ENCODE data around the gene GAS7. TPM values are rescaled to one million over a fixed set of nuclear protein-coding genes. Genes with fewer than 3 reads are reported as not detected.

Gene GAS7
- total and polyA plus RNA-seq, 7 donors: 6.5 to 67.6 (median 35.1) TPM

- Histone ChIP-seq H3K27ac (peak overlapping the region in 2 of 4 donors; percentile 4 to 18), H3K36me3 (no peaks in the 10 kb centered on the region)
- DNase-seq: peak; percentile 84
These were observed 226.4 kb downstream of the GAS7 start for GRCh38 chr17:9971991-9972390.

GRCh38 chr17:9969301-9969935, 229.0 kb downstream of the GAS7 start:
- no peak for DNase-seq
- Histone ChIP-seq H3K4me1 (peaks cover 0 to 11% (median 9%) of the 10 kb centered on the region in 4 donors), H3K9me3 (no peaks in the 10 kb centered on the region), H3K27me3 (no peaks in the 10 kb centered on the region), H3K4me3 (no peak overlapping the region), H3K27ac (no peak overlapping the region), H3K36me3 (no peaks in the 10 kb centered on the region)
- intact Hi-C loops (cut with DNase I): loop anchor here (10.0 kb wide), 1 partner anchor 645 kb away; no protein-coding TSS in a partner anchor
- no peak for TF ChIP-seq POLR2A (IDR thresholded peaks at IDR 0.05)
- TF ChIP-seq POLR2AphosphoS5 (IDR thresholded peaks at IDR 0.05): no peak
- TF ChIP-seq EP300 (IDR thresholded peaks at IDR 0.05): no peak
- no peak for TF ChIP-seq CTCF (IDR thresholded peaks at IDR 0.05)
- 87 to 89% methylated on average over 13 of the region's 13 CpGs for WGBS, 2 donors

More at GRCh38 chr17:9971991-9972390, 226.4 kb downstream of the GAS7 start:
- H3K9me3 ChIP-seq: no peaks in the 10 kb centered on the region
- TF ChIP-seq POLR2AphosphoS5 (IDR thresholded peaks at IDR 0.05): no peak
- TF ChIP-seq EP300 (IDR thresholded peaks at IDR 0.05): no peak
- no peak for TF ChIP-seq POLR2A (IDR thresholded peaks at IDR 0.05)
- TF ChIP-seq CTCF (IDR thresholded peaks at IDR 0.05): no peak
- H3K27me3 ChIP-seq: no peaks in the 10 kb centered on the region
- H3K4me1 ChIP-seq: peaks cover 0 to 19% (median 13%) of the 10 kb centered on the region in 4 donors
- intact Hi-C loops (cut with DNase I): no loop called here
- H3K4me3 ChIP-seq: no peak overlapping the region
- WGBS, 2 donors: 15 to 49% methylated on average over 4 of the region's 4 CpGs

- WGBS, 2 donors: 71 to 86% methylated on average over 5 of the region's 5 CpGs
- no peaks in the 10 kb centered on the region for H3K27me3 ChIP-seq
- H3K27ac ChIP-seq: no peak overlapping the region
- peaks cover 0 to 11% (median 7%) of the 10 kb centered on the region in 4 donors for H3K4me1 ChIP-seq
- H3K36me3 ChIP-seq: no peaks in the 10 kb centered on the region
- no peak for DNase-seq
- no peak overlapping the region for H3K4me3 ChIP-seq
- H3K9me3 ChIP-seq: no peaks in the 10 kb centered on the region
- intact Hi-C loops (cut with DNase I): loop anchor here (10.0 kb wide), 1 partner anchor 646 kb away; no protein-coding TSS in a partner anchor
- TF ChIP-seq CTCF (IDR thresholded peaks at IDR 0.05) (no peak), POLR2A (IDR thresholded peaks at IDR 0.05) (no peak), POLR2AphosphoS5 (IDR thresholded peaks at IDR 0.05) (no peak), EP300 (IDR thresholded peaks at IDR 0.05) (no peak)
These were observed 229.5 kb downstream of the GAS7 start for GRCh38 chr17:9968881-9969280.

GRCh38 chr17:9968008-9968407, 230.4 kb downstream of the GAS7 start:
- Histone ChIP-seq H3K27me3 (no peaks in the 10 kb centered on the region), H3K9me3 (no peaks in the 10 kb centered on the region), H3K4me3 (no peak overlapping the region), H3K36me3 (no peaks in the 10 kb centered on the region), H3K27ac (no peak overlapping the region), H3K4me1 (peaks cover 0 to 11% (median 6%) of the 10 kb centered on the region in 4 donors)
- no peak for TF ChIP-seq POLR2AphosphoS5 (IDR thresholded peaks at IDR 0.05)
- TF ChIP-seq POLR2A (IDR thresholded peaks at IDR 0.05): no peak
- no peak for TF ChIP-seq EP300 (IDR thresholded peaks at IDR 0.05)
- no peak for TF ChIP-seq CTCF (IDR thresholded peaks at IDR 0.05)
- DNase-seq: no peak
- intact Hi-C loops (cut with DNase I): loop anchor here (10.0 kb wide), 1 partner anchor 647 kb away; no protein-coding TSS in a partner anchor
- WGBS, 2 donors: 68 to 80% methylated on average over 5 of the region's 5 CpGs
